WTC11 (cell line): ENCODE measurements around the gene NRP2. TPM values are rescaled to one million over a fixed set of nuclear protein-coding genes. Genes with fewer than 3 reads are reported as not detected.

Experiments
- ATAC-seq: fragments of 200-7000 bp; cut with Tn5 transposase; 2 replicates; pipeline ENCODE4 v1.10.0; 2021; ENCODE audit warnings: mild to moderate bottlenecking, moderate library complexity
- CTCF ChIA-PET: fragments of 300-600 bp; sonication (Branson Sonifier 250); formaldehyde crosslinking; loops from one replicate; lab custom pipeline; 2021; ENCODE audit warnings: antibody characterized with exemption; lab: Charles Lee
- POLR2A ChIA-PET: fragments of 350-600 bp; sonication (Branson Sonifier 250); formaldehyde crosslinking; loops from one replicate; lab custom pipeline; 2021; ENCODE audit warnings: antibody characterized with exemption; lab: Charles Lee
- DNase-seq: peaks from one replicate; pipeline ENCODE4 v3.0.0; 2021; ENCODE audit warnings: low spot score
- H3K27ac Mint-ChIP-seq: 2 replicates; pipeline ENCODE4 v1.8.0; 2021; ENCODE audit warnings: mixed read lengths
- H3K27me3 Mint-ChIP-seq: 2 replicates; pipeline ENCODE4 v1.8.0; 2021; ENCODE audit warnings: low read depth, mild to moderate bottlenecking, moderate library complexity, mixed read lengths
- H3K36me3 Mint-ChIP-seq: 2 replicates; pipeline ENCODE4 v1.8.0; 2021; ENCODE audit warnings: mixed read lengths
- H3K4me1 Mint-ChIP-seq: 2 replicates; pipeline ENCODE4 v1.8.0; 2022; ENCODE audit warnings: mixed read lengths
- H3K4me3 Mint-ChIP-seq: 2 replicates; pipeline ENCODE4 v1.8.0; 2021; ENCODE audit warnings: mild to moderate bottlenecking, moderate library complexity, mixed read lengths
- H3K9me3 Mint-ChIP-seq: 2 replicates; pipeline ENCODE4 v1.8.0; 2021; ENCODE audit warnings: mixed read lengths
- ATF1 ChIP-seq: sonication (generic); formaldehyde crosslinking; IDR thresholded peaks from 2 replicates; pipeline ENCODE4 v1.8.1; 2023; ENCODE audit warnings: mild to moderate bottlenecking, moderate library complexity, missing genetic modification reagents
- CBFB ChIP-seq: sonication (generic); formaldehyde crosslinking; IDR thresholded peaks from 2 replicates; pipeline ENCODE4 v1.8.1; 2022; ENCODE audit warnings: mild to moderate bottlenecking, low read depth, missing genetic modification reagents
- ESRRA ChIP-seq: sonication (generic); formaldehyde crosslinking; IDR thresholded peaks from 2 replicates; pipeline ENCODE4 v1.8.1; 2022; ENCODE audit warnings: mild to moderate bottlenecking, missing genetic modification reagents, borderline replicate concordance
- FOXJ3 ChIP-seq: sonication (generic); formaldehyde crosslinking; IDR thresholded peaks from 2 replicates; pipeline ENCODE4 v1.9.0; 2021; ENCODE audit warnings: missing genetic modification reagents, mild to moderate bottlenecking, borderline replicate concordance
- FOXK1 ChIP-seq: sonication (generic); formaldehyde crosslinking; IDR thresholded peaks from 2 replicates; pipeline ENCODE4 v1.8.0; 2022; ENCODE audit warnings: mild to moderate bottlenecking, moderate library complexity, missing genetic modification reagents
- GRHL2 ChIP-seq: fragments of 250-450 bp; sonication (Bioruptor Pico); IDR thresholded peaks from 2 replicates; pipeline ENCODE4 v1.8.0; 2022; ENCODE audit warnings: mild to moderate bottlenecking, moderate library complexity; ENCODE audit not compliant: insufficient replicate concordance, severe bottlenecking
- HMGA2 ChIP-seq: fragments of 250-450 bp; sonication (Bioruptor Pico); IDR thresholded peaks from 2 replicates; pipeline ENCODE4 v1.4.0; 2021; ENCODE audit warnings: mild to moderate bottlenecking, moderate library complexity
- HMGXB4 ChIP-seq: sonication (generic); formaldehyde crosslinking; IDR thresholded peaks from 2 replicates; pipeline ENCODE4 v1.8.1; 2023; ENCODE audit warnings: mild to moderate bottlenecking, moderate library complexity, missing genetic modification reagents
- IRF2 ChIP-seq: sonication (generic); formaldehyde crosslinking; IDR thresholded peaks from 2 replicates; pipeline ENCODE4 v1.8.0; 2022; ENCODE audit warnings: low read depth, missing genetic modification reagents, borderline replicate concordance
- JUN ChIP-seq: sonication (generic); formaldehyde crosslinking; IDR thresholded peaks from 2 replicates; pipeline ENCODE4 v1.8.0; 2023; ENCODE audit warnings: mild to moderate bottlenecking, missing genetic modification reagents
- KAT7 ChIP-seq: sonication (generic); formaldehyde crosslinking; IDR thresholded peaks from 2 replicates; pipeline ENCODE4 v1.8.1; 2023; ENCODE audit warnings: missing genetic modification reagents, mild to moderate bottlenecking, borderline replicate concordance
- MLX ChIP-seq: sonication (generic); formaldehyde crosslinking; IDR thresholded peaks from 2 replicates; pipeline ENCODE4 v1.8.1; 2023; ENCODE audit warnings: mild to moderate bottlenecking, missing genetic modification reagents, moderate library complexity
- MYBL2 ChIP-seq: sonication (generic); formaldehyde crosslinking; IDR thresholded peaks from 2 replicates; pipeline ENCODE4 v1.8.1; 2023; ENCODE audit warnings: mild to moderate bottlenecking, moderate library complexity, missing genetic modification reagents
- NFE2L1 ChIP-seq: sonication (generic); formaldehyde crosslinking; IDR thresholded peaks from 2 replicates; pipeline ENCODE4 v1.8.1; 2023; ENCODE audit warnings: missing genetic modification reagents
- NFYB ChIP-seq: sonication (generic); formaldehyde crosslinking; conservative IDR thresholded peaks from 2 replicates; pipeline ENCODE4 v1.8.0; 2022; ENCODE audit warnings: low read depth, missing genetic modification reagents
- NR1H2 ChIP-seq: sonication (generic); formaldehyde crosslinking; IDR thresholded peaks from 2 replicates; pipeline ENCODE4 v1.9.0; 2021; ENCODE audit warnings: mild to moderate bottlenecking, moderate library complexity, missing genetic modification reagents
- NR2C2 ChIP-seq: sonication (generic); formaldehyde crosslinking; IDR thresholded peaks from 2 replicates; pipeline ENCODE4 v1.8.0; 2022; ENCODE audit warnings: mild to moderate bottlenecking, missing genetic modification reagents
- SMAD3 ChIP-seq: sonication (generic); formaldehyde crosslinking; IDR thresholded peaks from 2 replicates; pipeline ENCODE4 v1.8.0; 2022; ENCODE audit warnings: missing genetic modification reagents, mild to moderate bottlenecking, borderline replicate concordance
- SMAD4 ChIP-seq: sonication (generic); formaldehyde crosslinking; IDR thresholded peaks from 2 replicates; pipeline ENCODE4 v1.8.0; 2022; ENCODE audit warnings: mild to moderate bottlenecking, missing genetic modification reagents
- SOX15 ChIP-seq: fragments of 250-450 bp; sonication (Bioruptor Pico); IDR thresholded peaks from 2 replicates; pipeline ENCODE4 v1.9.0; 2021; ENCODE audit warnings: mild to moderate bottlenecking
- ZNF121 ChIP-seq: sonication (generic); formaldehyde crosslinking; IDR thresholded peaks from 2 replicates; pipeline ENCODE4 v1.8.0; 2023; ENCODE audit warnings: missing genetic modification reagents
- ZNF219 ChIP-seq: sonication (generic); formaldehyde crosslinking; IDR thresholded peaks from 2 replicates; pipeline ENCODE4 v1.8.0; 2023; ENCODE audit warnings: missing genetic modification reagents, mild to moderate bottlenecking, borderline replicate concordance
- ZNF263 ChIP-seq: sonication (generic); formaldehyde crosslinking; IDR thresholded peaks from 2 replicates; pipeline ENCODE4 v1.8.1; 2022; ENCODE audit warnings: low read depth, mild to moderate bottlenecking, moderate library complexity, missing genetic modification reagents
- total RNA-seq: library from RNA; stranded (reverse); gene quantifications from 3 replicates; pipeline ENCODE4 v1.2.3, GENCODE V29; 2021
- TF ChIP-seq, protein P1 (sequence below): fragments of 250-450 bp; sonication (Bioruptor Pico); IDR thresholded peaks from 2 replicates; pipeline ENCODE4 v1.9.0; 2021; ENCODE audit warnings: mild to moderate bottlenecking
- TF ChIP-seq, protein P2 (sequence below): sonication (generic); formaldehyde crosslinking; IDR thresholded peaks from 2 replicates; pipeline ENCODE4 v1.8.0; 2022; ENCODE audit warnings: mild to moderate bottlenecking, missing genetic modification reagents

The NRP2 gene
- total RNA-seq, 1 experiment from 2014 or later, result 41.0 TPM

GRCh38 chr2:205656461-205656860 is 25.8 kb upstream of the NRP2 start:
- ChIA-PET POLR2A (no interaction called here), CTCF (no interaction called here)
- ATAC-seq (no peak), DNase-seq (no peak)
- TF ChIP-seq FOXK1 (CRISPR knock-in tag) (no peak), MYBL2 (CRISPR knock-in tag) (no peak), FOXJ3 (CRISPR knock-in tag) (no peak), NFE2L1 (CRISPR knock-in tag) (no peak), HMGXB4 (CRISPR knock-in tag) (no peak), ATF1 (no peak), NR2C2 (no peak), ZNF219 (CRISPR knock-in tag) (no peak), IRF2 (no peak), CBFB (CRISPR knock-in tag) (no peak), ZNF121 (CRISPR knock-in tag) (no peak), HMGA2 (CRISPR knock-in tag) (no peak), JUN (CRISPR knock-in tag) (no peak), KAT7 (no peak), SOX15 (no peak), NFYB (no peak), ESRRA (CRISPR knock-in tag) (no peak)
- TF ChIP-seq, protein P1, sequence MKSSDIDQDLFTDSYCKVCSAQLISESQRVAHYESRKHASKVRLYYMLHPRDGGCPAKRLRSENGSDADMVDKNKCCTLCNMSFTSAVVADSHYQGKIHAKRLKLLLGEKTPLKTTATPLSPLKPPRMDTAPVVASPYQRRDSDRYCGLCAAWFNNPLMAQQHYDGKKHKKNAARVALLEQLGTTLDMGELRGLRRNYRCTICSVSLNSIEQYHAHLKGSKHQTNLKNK (CRISPR knock-in tag), result no peak
- Mint-ChIP-seq H3K27me3 (peaks cover 3% of the 10 kb centered on the region; the same call in 1 of the 2 replicates), H3K4me3 (no peak overlapping the region), H3K36me3 (no peaks in the 10 kb centered on the region), H3K4me1 (no peaks in the 10 kb centered on the region; the same call in 1 of the 2 replicates), H3K9me3 (peaks cover 5% of the 10 kb centered on the region), H3K27ac (no peak overlapping the region)

DNA sequence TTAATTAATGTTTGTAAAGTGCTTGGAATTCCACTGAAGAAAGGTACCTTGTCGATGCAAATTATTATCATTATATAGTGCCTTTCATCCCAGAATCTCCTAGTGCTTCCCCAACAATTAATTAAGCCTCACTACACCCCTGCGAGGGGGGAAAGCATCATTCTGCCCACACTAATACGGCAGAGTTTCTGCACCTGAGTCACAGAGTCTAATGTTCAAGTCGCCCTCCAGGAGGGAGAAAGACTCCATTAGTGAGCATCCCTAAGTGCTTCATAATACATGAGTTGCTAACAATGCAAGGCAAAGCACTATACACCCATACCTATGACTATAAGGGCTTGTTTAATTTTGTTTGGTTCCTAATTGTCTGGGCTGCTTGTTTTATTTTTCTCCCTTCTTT is 25.4 kb upstream of the NRP2 start:
- no peak overlapping the region for H3K4me3 Mint-ChIP-seq
- ChIA-PET POLR2A (no interaction called here), CTCF (no interaction called here)
- TF ChIP-seq ZNF263 (CRISPR knock-in tag) (no peak), FOXJ3 (CRISPR knock-in tag) (no peak), NR1H2 (CRISPR knock-in tag) (no peak), MLX (CRISPR knock-in tag) (no peak), SMAD3 (CRISPR knock-in tag) (no peak), SMAD4 (no peak), GRHL2 (CRISPR knock-in tag) (no peak)
- TF ChIP-seq, protein P2, sequence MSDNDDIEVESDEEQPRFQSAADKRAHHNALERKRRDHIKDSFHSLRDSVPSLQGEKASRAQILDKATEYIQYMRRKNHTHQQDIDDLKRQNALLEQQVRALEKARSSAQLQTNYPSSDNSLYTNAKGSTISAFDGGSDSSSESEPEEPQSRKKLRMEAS (CRISPR knock-in tag), result no peak
- DNase-seq, result no peak
- H3K27me3 Mint-ChIP-seq, result no peaks in the 10 kb centered on the region; the same call in 1 of the 2 replicates
- H3K27ac Mint-ChIP-seq, result no peak overlapping the region
- no peaks in the 10 kb centered on the region for H3K36me3 Mint-ChIP-seq
- H3K4me1 Mint-ChIP-seq, result no peaks in the 10 kb centered on the region
- no peaks in the 10 kb centered on the region; the same call in 1 of the 2 replicates for H3K9me3 Mint-ChIP-seq
- no peak for ATAC-seq
